Neural progenitor cell (in vitro differentiated cells): ENCODE data around the gene ETFA.

ENCODE experiments used
- CTCF ChIP-seq: fragments of 200-600 bp; sonication (generic); IDR thresholded peaks from 2 replicates; pipeline ENCODE4 v1.5.1; 2017; ENCODE audit warnings: antibody characterized with exemption, mild to moderate bottlenecking
- EZH2 ChIP-seq: fragments of 200-600 bp; sonication (generic); IDR thresholded peaks from 2 replicates; pipeline ENCODE4 v1.6.1; 2017; ENCODE audit warnings: antibody characterized with exemption, mild to moderate bottlenecking, moderate library complexity

GRCh38 chr15:76353903-76354302, 42.6 kb upstream of the ETFA start:
- TF ChIP-seq CTCF (no peak), EZH2 (no peak)
